ENCODE results near the gene MFAP3L.

The MFAP3L gene

DNA sequence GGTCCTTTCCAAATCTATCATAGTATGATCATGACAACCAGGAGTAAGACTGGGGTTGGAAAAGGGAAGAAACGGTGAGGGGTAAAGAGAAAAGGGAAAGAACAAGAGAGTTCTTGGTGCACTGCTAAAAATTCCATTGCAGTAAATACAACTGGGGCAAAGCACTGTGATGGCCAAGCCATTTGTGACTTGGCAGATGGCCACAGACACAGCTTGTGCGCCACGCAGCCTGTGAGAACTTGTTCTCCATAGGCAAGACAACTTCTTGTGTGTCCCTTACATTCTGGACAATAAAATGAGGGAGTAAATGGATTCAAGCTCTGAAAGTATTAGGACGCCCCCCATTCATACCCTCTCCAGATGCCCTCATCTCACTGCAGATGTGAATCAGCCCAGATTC lies 10.9 kb downstream of the MFAP3L start:
- DNase-seq: no peak

DNA sequence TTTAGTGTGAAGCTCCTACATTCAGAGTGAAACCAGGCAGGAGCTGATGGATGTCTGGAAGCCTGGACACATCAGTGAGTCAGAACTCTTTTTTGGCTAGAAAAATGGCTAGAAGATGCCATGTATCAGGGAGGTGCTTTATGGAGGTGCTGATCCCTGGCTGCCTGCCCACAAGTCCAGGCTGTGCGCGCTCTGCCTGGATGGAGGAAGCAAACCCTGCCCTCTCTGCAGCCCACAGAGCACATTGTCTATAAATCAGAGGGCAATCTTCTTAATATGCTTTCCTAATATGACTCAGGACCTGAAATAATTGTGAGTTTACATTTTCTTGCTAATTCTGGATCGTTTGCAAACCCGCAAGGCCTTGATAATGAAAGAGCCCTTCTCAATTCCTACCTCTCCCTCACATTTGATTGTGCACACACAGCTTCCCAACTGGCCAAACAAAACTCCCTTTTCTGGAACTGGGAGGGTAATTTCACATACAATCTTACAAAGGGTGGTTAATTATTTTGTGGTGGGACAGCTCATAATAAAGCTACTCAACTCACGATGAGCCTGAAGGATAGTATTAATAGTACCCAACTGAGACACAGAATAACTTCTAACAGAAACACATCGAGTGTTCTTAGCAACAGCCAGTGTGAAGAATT lies 11.7 kb downstream of the MFAP3L start:
- no peak for DNase-seq

DNA sequence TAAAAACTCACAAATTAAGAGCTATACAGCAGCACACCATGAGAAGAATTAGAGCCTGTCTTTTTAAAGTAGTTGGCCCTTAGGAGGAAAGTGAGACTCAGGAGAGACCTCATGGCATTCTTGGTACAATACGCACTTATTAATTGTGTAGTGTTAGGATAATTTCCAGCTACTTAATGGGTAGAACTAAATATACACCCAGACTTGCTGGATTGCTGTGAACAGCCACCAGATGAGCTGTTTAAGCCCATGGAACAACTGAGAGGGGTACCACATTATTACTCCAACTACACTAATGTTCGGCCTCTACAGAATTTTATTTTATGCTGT lies 13.6 kb downstream of the MFAP3L start:
- no peak for DNase-seq

DNA sequence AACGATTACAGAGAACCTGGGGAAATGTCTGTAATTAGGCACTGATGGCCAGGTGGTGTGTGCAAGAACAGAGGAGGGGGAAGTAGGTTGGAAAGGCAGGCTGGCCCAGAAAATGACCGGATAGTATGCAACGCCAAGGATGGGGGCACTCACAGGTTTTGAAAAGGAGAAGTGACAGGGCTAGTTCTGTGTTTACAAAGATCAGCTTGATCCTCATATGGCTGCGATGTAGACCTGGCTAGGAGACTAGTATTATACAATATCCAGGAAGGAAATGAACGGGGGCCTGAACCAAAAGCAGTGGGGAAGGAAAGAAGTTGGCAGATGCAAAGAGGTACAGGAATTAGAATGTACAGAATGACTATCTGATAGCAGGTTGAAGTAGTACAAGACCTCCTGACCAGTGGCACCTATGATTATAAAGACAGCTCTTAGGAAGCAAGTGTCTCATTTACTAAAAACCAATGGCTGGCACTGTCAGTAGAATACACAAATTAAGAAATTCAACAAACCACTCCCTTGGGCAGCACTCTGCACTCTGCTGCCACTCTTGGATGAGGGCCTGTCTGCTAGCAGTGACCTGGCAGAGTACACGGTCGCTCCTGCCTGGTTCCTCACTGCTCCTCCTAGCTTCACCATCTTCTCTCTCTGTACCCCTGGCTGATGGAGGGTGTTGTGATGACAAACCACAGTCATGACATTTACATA lies 14.1 kb downstream of the MFAP3L start:
- no peak for DNase-seq

- DNase-seq: no peak
These were observed 16.9 kb downstream of the MFAP3L start for GRCh38 chr4:170009291-170009690.

DNA sequence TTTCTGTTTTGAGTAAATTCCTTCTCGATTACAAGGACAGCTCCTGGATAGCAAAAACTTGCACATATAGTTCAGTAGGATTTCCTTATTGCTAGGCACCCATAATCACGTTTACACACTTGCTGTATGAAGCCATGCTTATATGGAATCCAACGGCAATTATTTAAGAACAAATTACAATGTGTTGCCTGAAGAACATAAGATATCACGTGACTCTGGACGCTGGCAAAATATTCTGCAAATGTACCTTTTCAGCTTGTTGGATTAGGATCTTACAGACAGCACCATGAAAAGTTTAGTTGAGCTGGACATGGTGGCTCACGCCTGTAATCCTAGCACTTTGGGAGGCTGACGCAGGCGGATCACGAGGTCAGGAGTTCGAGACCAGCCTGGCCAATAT lies 17.4 kb downstream of the MFAP3L start:
- DNase-seq: no peak

GRCh38 chr4:170008371-170008770 lies 17.8 kb downstream of the MFAP3L start:
- DNase-seq: no peak

GRCh38 chr4:170007113-170007512 lies 19.1 kb downstream of the MFAP3L start:
- DNase-seq: no peak

DNA sequence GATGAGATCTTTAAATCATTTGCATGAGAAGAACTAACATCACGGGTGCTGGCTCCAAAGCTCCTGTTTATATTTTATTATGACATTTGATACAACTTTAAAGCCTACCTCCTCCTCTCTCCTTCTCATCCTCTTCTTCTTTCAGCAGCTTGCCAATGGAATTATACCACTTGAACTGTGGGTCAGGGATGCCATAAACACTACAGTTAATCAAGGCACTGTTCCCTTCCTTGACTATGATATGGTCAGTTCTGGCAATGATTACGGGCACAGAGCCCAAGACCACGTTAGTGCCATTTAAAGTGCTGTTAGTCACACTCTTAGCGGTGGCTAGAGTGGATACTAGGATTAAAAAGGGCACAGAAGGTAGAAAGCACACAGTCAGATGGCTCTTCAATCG lies 20.7 kb downstream of the MFAP3L start:
- no peak for DNase-seq

DNA sequence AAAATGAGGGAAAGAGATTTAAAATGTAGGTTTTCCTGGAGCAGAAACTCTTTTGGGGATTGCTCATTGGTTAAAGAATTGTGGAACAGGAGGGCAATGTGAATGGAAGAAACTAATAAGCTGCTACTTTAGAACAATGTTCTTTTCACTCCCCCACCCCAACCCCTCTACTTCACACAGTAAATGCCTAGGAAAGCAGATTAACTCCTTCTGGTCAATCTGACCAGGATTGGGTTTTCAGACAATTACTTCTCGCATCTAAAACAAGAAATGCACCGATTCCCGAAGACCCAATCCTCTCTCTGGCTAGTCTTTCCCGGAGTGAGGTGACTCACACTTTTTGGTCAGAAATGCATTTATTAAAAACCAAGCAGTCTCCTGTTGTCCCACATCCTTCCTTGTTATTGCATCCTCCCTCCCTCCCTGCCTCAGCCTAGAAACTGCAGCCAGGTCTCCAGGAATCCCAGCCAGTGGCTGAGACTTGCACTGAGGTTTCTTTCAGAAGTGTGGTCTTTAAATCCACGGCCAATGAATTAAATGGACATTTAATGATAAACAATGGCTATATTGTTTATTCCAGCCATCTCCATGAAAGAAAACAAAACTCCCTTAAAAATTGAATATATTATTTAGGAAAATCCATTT lies 21.4 kb downstream of the MFAP3L start:
- DNase-seq: no peak

DNA sequence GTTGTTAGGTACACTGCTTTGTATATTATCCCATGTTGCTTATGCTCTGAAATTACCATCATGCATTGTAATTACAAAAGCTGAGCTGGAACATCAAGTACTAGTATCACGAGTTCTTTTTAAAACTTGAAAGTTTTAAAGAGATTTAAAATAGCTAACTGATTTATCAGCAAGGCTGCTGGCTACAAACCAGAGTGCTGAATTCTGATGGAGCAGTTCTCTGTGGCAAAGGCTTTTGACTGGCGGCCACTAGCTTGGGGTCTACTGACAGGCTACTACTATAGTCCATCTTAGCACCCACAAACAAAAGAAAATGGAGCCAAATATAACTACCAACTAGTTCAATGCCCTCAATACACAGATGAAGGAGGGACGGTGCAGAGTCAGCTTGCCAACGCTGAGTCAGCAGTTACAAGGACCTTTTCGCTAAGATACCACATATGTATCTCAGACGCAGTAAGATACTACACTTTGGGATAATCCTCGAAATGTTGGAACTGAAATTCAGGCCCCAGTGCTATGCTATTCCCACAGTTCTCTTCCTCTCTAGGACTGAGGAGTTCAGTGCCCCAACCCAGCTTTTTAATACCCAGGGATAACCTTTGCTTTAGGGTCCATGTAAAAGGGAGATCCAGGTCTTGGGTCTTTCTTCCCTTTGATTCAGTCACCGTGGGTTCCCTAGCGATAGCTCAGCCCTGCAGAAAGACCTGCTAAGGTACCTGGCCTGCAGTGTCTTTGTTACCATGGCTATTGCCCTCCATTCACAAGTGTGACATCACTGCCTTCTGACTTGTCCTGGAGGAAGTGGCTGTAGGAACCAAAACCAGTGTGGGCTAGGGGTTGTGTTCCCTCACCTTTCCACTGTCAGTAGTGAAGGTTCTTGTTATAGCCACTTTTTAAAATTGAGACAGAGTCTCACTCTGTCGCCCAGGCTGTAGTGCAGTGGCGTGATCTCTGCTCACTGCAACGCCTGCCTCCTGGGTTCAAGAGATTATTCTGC lies 22.8 kb downstream of the MFAP3L start:
- DNase-seq: no peak

GRCh38 chr4:170001745-170002267 lies 24.4 kb downstream of the MFAP3L start:
- no peak for DNase-seq

GRCh38 chr4:170001011-170001744 lies 25.0 kb downstream of the MFAP3L start:
- DNase-seq: no peak

DNA sequence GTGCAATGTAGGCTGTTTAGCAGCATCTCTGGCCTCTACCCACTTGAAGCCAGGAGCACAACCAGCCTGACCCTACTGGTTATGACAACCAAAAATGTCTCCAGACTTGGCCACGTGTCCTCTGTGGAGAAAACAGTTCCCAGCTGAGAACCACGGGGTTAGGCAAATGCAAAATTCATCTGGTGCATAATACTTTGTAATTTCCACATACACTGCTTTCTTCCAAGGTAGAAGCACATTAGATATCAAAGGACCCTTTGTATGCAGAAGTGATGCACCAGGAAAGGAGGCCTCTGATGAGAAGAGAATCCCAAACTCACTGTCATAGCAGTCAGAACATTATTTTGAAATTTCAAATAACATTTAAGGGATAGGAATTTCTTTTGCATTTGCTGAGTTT lies 26.3 kb downstream of the MFAP3L start:
- DNase-seq: no peak

GRCh38 chr4:169998981-169999380 lies 27.2 kb downstream of the MFAP3L start:
- DNase-seq: no peak

DNA sequence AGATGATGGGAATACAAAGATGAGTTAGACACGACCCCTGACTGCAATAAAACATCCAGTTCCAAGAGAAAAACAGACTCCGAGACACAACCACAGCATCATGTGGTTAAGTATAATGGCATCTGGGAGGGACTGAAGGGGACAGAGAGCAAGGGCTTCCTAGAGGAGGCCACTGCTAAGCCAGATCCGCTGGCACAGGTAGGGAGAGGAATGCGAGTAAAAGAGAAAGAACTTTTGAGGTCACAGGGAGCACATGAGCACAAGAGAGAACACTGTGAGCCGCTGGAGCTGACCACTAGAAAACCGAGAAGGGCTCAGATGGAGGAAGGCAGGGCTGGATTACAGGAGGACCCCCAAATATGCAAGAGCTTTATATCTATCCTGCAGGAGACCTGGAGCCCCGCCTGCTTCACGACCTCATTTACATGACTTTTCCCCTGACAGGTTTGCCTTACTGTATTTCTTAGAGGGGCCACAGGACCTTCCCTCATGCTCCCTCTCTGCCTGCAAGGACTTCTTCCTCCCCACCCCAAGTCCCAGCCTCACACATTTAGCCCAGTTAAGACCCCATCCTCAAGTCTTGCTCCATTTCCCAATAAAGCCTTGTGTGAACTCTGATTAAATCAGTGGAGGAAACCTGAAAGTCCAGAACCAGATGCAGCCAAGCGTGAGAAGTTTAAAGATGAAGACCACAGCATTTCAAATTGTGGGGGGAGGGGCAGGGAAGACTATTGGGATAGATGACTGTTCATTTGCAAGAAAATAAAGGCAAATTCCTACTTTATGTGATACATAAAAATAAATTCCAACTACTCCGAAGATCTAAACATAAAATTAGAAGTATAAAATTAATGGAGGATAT lies 29.6 kb downstream of the MFAP3L start:
- no peak for DNase-seq

- no peak for DNase-seq
These were observed 32.7 kb downstream of the MFAP3L start for GRCh38 chr4:169993531-169993930.

DNA sequence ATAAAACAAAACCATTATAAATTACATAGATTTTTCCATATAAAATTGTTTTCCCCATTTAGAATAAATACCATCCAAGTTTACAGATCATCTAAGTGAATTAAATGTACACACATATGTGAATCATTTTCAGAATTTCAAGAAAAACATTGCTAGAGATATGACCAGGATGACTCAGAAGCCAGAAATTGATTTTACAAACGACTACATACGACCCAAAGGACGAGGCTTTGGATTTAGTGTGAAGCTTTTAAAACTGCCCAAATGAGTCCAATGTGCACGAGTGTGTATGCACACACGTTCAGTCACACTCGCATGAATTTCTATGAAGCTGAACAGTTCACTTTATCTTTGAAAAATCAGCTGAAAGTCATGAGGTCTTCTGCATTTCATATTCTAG lies 37.9 kb downstream of the MFAP3L start:
- DNase-seq: no peak

- no peak for DNase-seq
These were observed 38.6 kb downstream of the MFAP3L start for GRCh38 chr4:169987327-169988228.

DNA sequence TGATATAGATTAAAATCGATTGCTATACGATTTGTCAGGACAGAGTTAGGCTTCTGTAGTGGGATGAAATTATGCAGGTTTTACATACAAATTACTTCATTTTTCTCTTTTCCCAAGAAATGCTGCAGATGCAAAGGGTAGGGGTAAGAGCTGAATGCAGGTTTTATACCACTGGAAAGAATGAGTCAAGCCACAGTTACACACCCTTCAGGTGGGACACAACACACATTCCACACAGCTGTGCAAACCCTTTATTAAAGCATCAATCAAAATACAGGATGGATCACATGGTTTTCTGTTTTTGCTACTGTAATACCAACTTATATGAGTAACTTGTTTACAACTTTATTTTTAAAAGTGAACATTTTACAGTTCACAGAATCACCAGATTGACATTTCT lies 39.8 kb downstream of the MFAP3L start:
- DNase-seq: no peak

Data from SW 1271 (cell line).